ENCODE data around the gene VEPH1. TPM values are rescaled to one million over a fixed set of nuclear protein-coding genes. Genes with fewer than 3 reads are reported as not detected.

The VEPH1 gene
- total RNA-seq, 1 experiment from 2014 or later = 7.7 TPM

- H3K9me3 Mint-ChIP-seq = peaks cover 14 to 18% of the 10 kb centered on the region in 2 experiments
- Histone ChIP-seq H4K5ac (ENCODE audit: insufficient read length, low read depth, low read length) (no peak overlapping the region), H4K20me1 (ENCODE audit: control insufficient read depth, insufficient read depth, insufficient read length) (no peaks in the 10 kb centered on the region), H2BK20ac (ENCODE audit: low read depth, low read length, poor library complexity, severe bottlenecking) (no peak overlapping the region), H2BK15ac (ENCODE audit: low read depth, low read length) (no peak overlapping the region), H3K56ac (ENCODE audit: insufficient read length, low read depth, low read length) (no peak overlapping the region), H3K4me2 (ENCODE audit: insufficient read depth, insufficient read length, low read length) (no peak overlapping the region), H3K79me2 (ENCODE audit: insufficient read depth, low read length) (no peaks in the 10 kb centered on the region), H3K18ac (ENCODE audit: insufficient read length, low read depth, low read length) (no peak overlapping the region), H2BK120ac (ENCODE audit: low read depth, low read length, poor library complexity, severe bottlenecking) (no peak overlapping the region), H4K91ac (ENCODE audit: insufficient read length, low read depth, low read length) (no peak overlapping the region), H3K9ac (ENCODE audit: extremely low read depth, insufficient read length, low read length) (no peak overlapping the region), H3K27ac (ENCODE audit: insufficient read length, low read depth, low read length) (no peak overlapping the region), H3K23me2 (ENCODE audit: insufficient read length, low read depth, low read length, poor library complexity, severe bottlenecking) (no peaks in the 10 kb centered on the region), H2BK5ac (ENCODE audit: insufficient read length, low read length) (no peak overlapping the region), H3K27me3 (ENCODE audit: insufficient read depth, low read length) (no peaks in the 10 kb centered on the region), H4K8ac (replicated peaks; ENCODE audit: insufficient read length, low read depth, low read length) (no peak overlapping the region), H3K9me3 (ENCODE audit: control insufficient read depth, low read depth, low read length) (no peaks in the 10 kb centered on the region), H3K4ac (ENCODE audit: low read depth, low read length) (no peak overlapping the region), H2AFZ (ENCODE audit: low read length) (no peak overlapping the region), H3T11ph (ENCODE audit: low read length) (no peak overlapping the region), H2BK12ac (ENCODE audit: insufficient read length, low read depth, low read length) (no peak overlapping the region), H3K79me1 (ENCODE audit: insufficient read depth, low read depth, low read length, poor library complexity, severe bottlenecking) (no peaks in the 10 kb centered on the region), H2AK5ac (ENCODE audit: insufficient read length, low read length) (no peak overlapping the region), H3K14ac (ENCODE audit: insufficient read depth, low read length) (no peak overlapping the region), H3K4me1 (ENCODE audit: insufficient read depth, low read length) (no peaks in the 10 kb centered on the region), H3K23ac (ENCODE audit: insufficient read length, low read depth, low read length) (no peak overlapping the region)
- peaks cover 15 to 24% (median 21%) of the 10 kb centered on the region in 3 experiments for H3K36me3 Mint-ChIP-seq (ENCODE audit: insufficient read depth in 1 of 3, low read depth in 3 of 3)
- H3K27me3 Mint-ChIP-seq (ENCODE audit: low read depth) = no peaks in the 10 kb centered on the region
- no peak for DNase-seq
- no CpG with 5 or more reads among the region's 4 CpGs for WGBS (ENCODE audit: extremely low coverage, insufficient read length, low lambda C conversion rate)
- peak overlapping the region in 1 of 3 experiments; percentile 92; a peak in 2 of 7 replicates for H3K27ac Mint-ChIP-seq
- no peak overlapping the region for H3K4me3 Mint-ChIP-seq
- no peak for TF ChIP-seq CTCF (conservative IDR thresholded peaks at IDR 0.05)
- H3K4me1 Mint-ChIP-seq = peaks cover 4 to 6% of the 10 kb centered on the region in 2 experiments; a peak in 2 of 4 replicates
These were observed 75.3 kb downstream of the VEPH1 start for GRCh38 chr3:157427901-157428300.
